K562 (cell line): ENCODE results near the gene RNFT2. TPM values are rescaled to one million over a fixed set of nuclear protein-coding genes. Genes with fewer than 3 reads are reported as not detected.

Experiments
- ARID4B ChIP-seq: sonication (generic); formaldehyde crosslinking; IDR thresholded peaks from 2 replicates; pipeline ENCODE4 v1.8.0; 2022; ENCODE audit warnings: mild to moderate bottlenecking, missing genetic modification reagents
- CHAMP1 ChIP-seq: fragments of 450-650 bp; IDR thresholded peaks from 2 replicates; pipeline ENCODE4 v1.6.1; 2016; ENCODE audit warnings: mild to moderate bottlenecking
- CREBBP ChIP-seq: IDR thresholded peaks from one replicate; pipeline ENCODE4 v1.6.1; 2012; ENCODE audit warnings: low read depth, mild to moderate bottlenecking, control low read depth, inconsistent platforms, low read length
- DACH1 ChIP-seq: fragments of 450-650 bp; IDR thresholded peaks from 2 replicates; pipeline ENCODE4 v1.6.1; 2018; ENCODE audit not compliant: partially characterized antibody
- ELK3 ChIP-seq: fragments of 450-650 bp; formaldehyde crosslinking; IDR thresholded peaks from 2 replicates; pipeline ENCODE4 v1.4.0; 2020; ENCODE audit warnings: mild to moderate bottlenecking
- HNRNPLL ChIP-seq: fragments of 200-400 bp; formaldehyde crosslinking; IDR thresholded peaks from 2 replicates; pipeline ENCODE4 v1.6.1; 2017; ENCODE audit warnings: low read length, low read depth, mild to moderate bottlenecking; ENCODE audit not compliant: poor library complexity, severe bottlenecking
- NEUROD1 ChIP-seq: fragments of 150-350 bp; IDR thresholded peaks from 2 replicates; pipeline ENCODE4 v1.6.1; 2014; ENCODE audit warnings: borderline replicate concordance, low read length, low read depth; ENCODE audit not compliant: partially characterized antibody
- SNRNP70 ChIP-seq: fragments of 200-400 bp; formaldehyde crosslinking; optimal IDR thresholded peaks from 2 replicates; pipeline ENCODE3; 2017; ENCODE audit warnings: low read depth, low read length
- UBTF ChIP-seq, 2 experiments: IDR thresholded peaks; 2 replicates each; pipeline ENCODE4 v1.6.1; 2012; ENCODE audit warnings: improper control_type of control experiment in 2 of 2, low read depth in 2 of 2, low read length in 2 of 2, borderline replicate concordance in 1 of 2
- ZFP91 ChIP-seq: sonication (generic); formaldehyde crosslinking; IDR thresholded peaks from 2 replicates; pipeline ENCODE4 v1.8.0; 2022; ENCODE audit warnings: mild to moderate bottlenecking, missing genetic modification reagents
- ZNF655 ChIP-seq: fragments of 250-450 bp; sonication (Bioruptor Pico); IDR thresholded peaks from 2 replicates; pipeline ENCODE4 v1.5.0; 2021
- polyA plus RNA-seq, 8 experiments: library from polyadenylated mRNA; depleted of rRNA in 4 of 8; stranded (reverse) in 5 of 8; unstranded in 3 of 8; fragments of >200 nt; fragmentation: Nextera tagmentation in 2 of 8; fragmentation: Illumina TruSeq in 1 of 8; extraction: Ambion mirVana in 2 of 8; extraction: Trizol in 1 of 8; gene quantifications; 2 replicates each; pipeline versions ENCODE4 v1.2.1 to v1.2.3, GENCODE V29; 2011 to 2014; ENCODE audit warnings: inconsistent platforms in 1 of 8, missing spikeins in 1 of 8
- total RNA-seq, 7 experiments: library from RNA; depleted of rRNA in 6 of 7; stranded (reverse); fragments of >200 nt in 6 of 7; fragmentation: Illumina TruSeq in 2 of 7; extraction: Trizol in 2 of 7; gene quantifications; 2 replicates each; pipeline versions ENCODE4 v1.2.1 to v1.2.3, GENCODE V29; 2011 to 2021; ENCODE audit warnings: low replicate concordance in 1 of 7

Gene RNFT2
- total and polyA plus RNA-seq, 9 of the 15 experiments (the other 6 are each of a cell fraction or from before 2014, with no cell fraction given) = 3.6 to 26.3 (median 9.5) TPM

GRCh38 chr12:116759783-116760621 lies 21.9 kb downstream of the RNFT2 start (continued):
- TF ChIP-seq UBTF (IDR thresholded peaks at IDR 0.05; ENCODE audit: borderline replicate concordance in 1 of 2, low read depth in 2 of 2, low read length in 2 of 2) (no peak), ZFP91 (CRISPR knock-in tag) (no peak), SNRNP70 (no peak), DACH1 (peak; percentile 88), ZNF655 (no peak), ARID4B (CRISPR knock-in tag) (peak; percentile 76), NEUROD1 (no peak), ELK3 (CRISPR knock-in tag) (no peak), CHAMP1 (peak; percentile 83), HNRNPLL (no peak), CREBBP (no peak)
